ENCODE measurements around the gene NLRP6.

NLRP6 gene

GRCh38 chr11:296171-297050, 18.2 kb downstream of the NLRP6 start:
- no peak for TF ChIP-seq CEBPB (IDR thresholded peaks at IDR 0.05)
- TF ChIP-seq TCF12 (IDR thresholded peaks at IDR 0.05; ENCODE audit: low read depth) = no peak
- no peak for TF ChIP-seq CREB1 (IDR thresholded peaks at IDR 0.05; ENCODE audit: low read depth)
- TF ChIP-seq USF1 (IDR thresholded peaks at IDR 0.05) = no peak
- TF ChIP-seq RAD21 (IDR thresholded peaks at IDR 0.05; ENCODE audit: low read depth) = no peak
- TF ChIP-seq MAX (IDR thresholded peaks at IDR 0.05) = no peak
- TF ChIP-seq REST (IDR thresholded peaks at IDR 0.05; ENCODE audit: low read depth) = no peak
- TF ChIP-seq TAF1 (IDR thresholded peaks at IDR 0.05; ENCODE audit: low read depth) = no peak
- no peak for TF ChIP-seq YY1 (IDR thresholded peaks at IDR 0.05; ENCODE audit: low read depth)

- TF ChIP-seq USF1 (IDR thresholded peaks at IDR 0.05) (no peak), ZBTB7A (IDR thresholded peaks at IDR 0.05; ENCODE audit: low read depth) (no peak), CEBPB (IDR thresholded peaks at IDR 0.05) (no peak), NFIC (IDR thresholded peaks at IDR 0.05) (no peak), YY1 (IDR thresholded peaks at IDR 0.05; ENCODE audit: low read depth) (no peak), CREB1 (IDR thresholded peaks at IDR 0.05; ENCODE audit: low read depth) (no peak), RAD21 (IDR thresholded peaks at IDR 0.05; ENCODE audit: low read depth) (no peak), MAX (IDR thresholded peaks at IDR 0.05) (no peak), TEAD4 (IDR thresholded peaks at IDR 0.05) (no peak), TAF1 (IDR thresholded peaks at IDR 0.05; ENCODE audit: low read depth) (no peak), FOXM1 (IDR thresholded peaks at IDR 0.05; ENCODE audit: borderline replicate concordance, low read depth) (no peak), EP300 (IDR thresholded peaks at IDR 0.05; ENCODE audit: borderline replicate concordance) (no peak), REST (IDR thresholded peaks at IDR 0.05; ENCODE audit: low read depth) (no peak), EGR1 (IDR thresholded peaks at IDR 0.05) (no peak), TCF12 (IDR thresholded peaks at IDR 0.05; ENCODE audit: low read depth) (no peak)
Measured at GRCh38 chr11:297051-297585, 18.9 kb downstream of the NLRP6 start.

GRCh38 chr11:297586-298405, 19.6 kb downstream of the NLRP6 start:
- TF ChIP-seq NFIC (IDR thresholded peaks at IDR 0.05) (no peak), CREB1 (IDR thresholded peaks at IDR 0.05; ENCODE audit: low read depth) (no peak), MAX (IDR thresholded peaks at IDR 0.05) (no peak), REST (IDR thresholded peaks at IDR 0.05; ENCODE audit: low read depth) (no peak), EGR1 (IDR thresholded peaks at IDR 0.05) (no peak), FOXM1 (IDR thresholded peaks at IDR 0.05; ENCODE audit: borderline replicate concordance, low read depth) (no peak), ZBTB7A (IDR thresholded peaks at IDR 0.05; ENCODE audit: low read depth) (no peak), YY1 (IDR thresholded peaks at IDR 0.05; ENCODE audit: low read depth) (no peak), TEAD4 (IDR thresholded peaks at IDR 0.05) (no peak), TCF12 (IDR thresholded peaks at IDR 0.05; ENCODE audit: low read depth) (no peak), RAD21 (IDR thresholded peaks at IDR 0.05; ENCODE audit: low read depth) (no peak), TAF1 (IDR thresholded peaks at IDR 0.05; ENCODE audit: low read depth) (no peak), CEBPB (IDR thresholded peaks at IDR 0.05) (no peak), USF1 (IDR thresholded peaks at IDR 0.05) (no peak), EP300 (IDR thresholded peaks at IDR 0.05; ENCODE audit: borderline replicate concordance) (no peak)

Data from Ishikawa (cell line).